WTC11 (cell line): ENCODE results near the gene PCDH9.

Experiments used
- CTCF ChIP-seq: fragments of 200-600 bp; IDR thresholded peaks from 2 replicates; pipeline ENCODE4 v1.8.0; 2022; ENCODE audit warnings: antibody characterized with exemption
- E2F1 ChIP-seq: sonication (generic); formaldehyde crosslinking; IDR thresholded peaks from 2 replicates; pipeline ENCODE4 v1.8.0; 2022; ENCODE audit warnings: mild to moderate bottlenecking, missing genetic modification reagents
- E2F4 ChIP-seq: sonication (generic); formaldehyde crosslinking; IDR thresholded peaks from 2 replicates; pipeline ENCODE4 v1.8.1; 2022; ENCODE audit warnings: low read depth, mild to moderate bottlenecking, moderate library complexity, missing genetic modification reagents, borderline replicate concordance
- PRDM15 ChIP-seq: sonication (generic); formaldehyde crosslinking; IDR thresholded peaks from 2 replicates; pipeline ENCODE4 v1.8.0; 2022; ENCODE audit warnings: missing genetic modification reagents
- ZBTB21 ChIP-seq: sonication (generic); formaldehyde crosslinking; IDR thresholded peaks from 2 replicates; pipeline ENCODE4 v1.8.1; 2023; ENCODE audit warnings: mild to moderate bottlenecking, missing genetic modification reagents, borderline replicate concordance
- ZNF121 ChIP-seq: sonication (generic); formaldehyde crosslinking; IDR thresholded peaks from 2 replicates; pipeline ENCODE4 v1.8.0; 2023; ENCODE audit warnings: missing genetic modification reagents
- ZNF512 ChIP-seq: sonication (generic); formaldehyde crosslinking; IDR thresholded peaks from 2 replicates; pipeline ENCODE4 v1.8.1; 2022; ENCODE audit warnings: missing genetic modification reagents, borderline replicate concordance

GRCh38 chr13:67087527-67087926, 142.6 kb downstream of the PCDH9 start:
- TF ChIP-seq CTCF (no peak), ZNF121 (CRISPR knock-in tag) (no peak), ZBTB21 (no peak), PRDM15 (CRISPR knock-in tag) (no peak), E2F1 (CRISPR knock-in tag) (no peak), ZNF512 (no peak), E2F4 (CRISPR knock-in tag) (no peak)
